ENCODE results near the gene TAT. TPM values are rescaled to one million over a fixed set of nuclear protein-coding genes. Genes with fewer than 3 reads are reported as not detected.

The TAT gene
- total RNA-seq = not detected in 2 replicates

GRCh38 chr16:71576971-71577370 is at the start of gene TAT:
TAT (minus strand) TSS chr16:71577092; CDS start chr16:71576415, 677 bp downstream.

GRCh38 chr16:71626018-71626857 is 49.3 kb upstream of the TAT start, which contains the start of gene MARVELD3:
MARVELD3 (plus strand) TSS chr16:71626184; CDS start chr16:71626230, 46 bp downstream.

DNA sequence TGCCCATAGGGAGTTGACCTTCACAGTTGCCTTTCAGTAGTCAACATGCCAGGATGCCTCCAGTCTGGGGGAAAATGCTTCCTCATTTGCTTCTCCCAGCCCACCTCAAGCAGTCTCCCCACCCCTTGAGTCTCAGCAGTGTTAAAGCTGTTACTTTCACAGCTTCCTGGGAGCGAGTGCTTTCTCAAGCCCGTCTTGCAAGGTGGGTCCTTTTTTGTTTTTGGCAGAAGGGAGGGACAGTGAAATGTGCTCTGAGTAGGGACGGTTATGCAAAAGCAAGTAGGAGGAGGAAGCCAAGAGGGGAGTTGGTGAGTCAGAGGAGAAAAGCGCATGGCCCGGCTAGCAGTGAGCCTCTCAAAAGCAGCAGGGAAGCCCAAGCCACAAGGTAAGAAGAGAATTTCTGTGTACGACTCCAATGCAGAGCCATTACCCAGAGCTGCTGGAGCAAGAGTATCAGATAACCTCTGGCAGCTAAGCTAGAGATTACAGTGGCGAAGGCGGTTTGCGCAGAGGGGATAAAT is 50.7 kb downstream of the TAT start, which contains the start of gene CHST4:
CHST4 (plus strand) TSS at position 316 of the 521 bp plus-strand sequence. CDS start 10,252 bp downstream, outside the sequence.

Other genes with a start within 250 kb of the TAT start
- not detected in 2 replicates for gene CALB2, start 218.4 kb downstream of the TAT start, total RNA-seq
- gene TLE7, start 135.0 kb downstream of the TAT start, total RNA-seq = not detected in 2 replicates
- 4.0 and 6.3 TPM in 2 replicates for gene ZNF23, start 114.8 kb downstream of the TAT start, total RNA-seq
- gene ZNF19, start 87.8 kb downstream of the TAT start, total RNA-seq = 2.0 and 2.1 TPM in 2 replicates
- not detected in 2 replicates for gene CHST4, start 50.7 kb downstream of the TAT start, total RNA-seq
- 0.11 and 0.86 TPM in 2 replicates for gene MARVELD3, start 49.1 kb upstream of the TAT start, total RNA-seq
- 5.9 and 6.1 TPM in 2 replicates for gene PHLPP2, start 147.6 kb upstream of the TAT start, total RNA-seq
- gene AP1G1, start 231.7 kb upstream of the TAT start, total RNA-seq = 48.9 and 54.7 TPM in 2 replicates

Measured in dermis lymphatic vessel endothelial cell (primary cell).